ENCODE measurements around the gene DNAJC4. TPM values are rescaled to one million over a fixed set of nuclear protein-coding genes. Genes with fewer than 3 reads are reported as not detected.

Gene DNAJC4, protein sequence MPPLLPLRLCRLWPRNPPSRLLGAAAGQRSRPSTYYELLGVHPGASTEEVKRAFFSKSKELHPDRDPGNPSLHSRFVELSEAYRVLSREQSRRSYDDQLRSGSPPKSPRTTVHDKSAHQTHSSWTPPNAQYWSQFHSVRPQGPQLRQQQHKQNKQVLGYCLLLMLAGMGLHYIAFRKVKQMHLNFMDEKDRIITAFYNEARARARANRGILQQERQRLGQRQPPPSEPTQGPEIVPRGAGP
- 10 to 100 TPM; 13.2 to 51.7 (median 26.9) TPM for total RNA-seq

DNA sequence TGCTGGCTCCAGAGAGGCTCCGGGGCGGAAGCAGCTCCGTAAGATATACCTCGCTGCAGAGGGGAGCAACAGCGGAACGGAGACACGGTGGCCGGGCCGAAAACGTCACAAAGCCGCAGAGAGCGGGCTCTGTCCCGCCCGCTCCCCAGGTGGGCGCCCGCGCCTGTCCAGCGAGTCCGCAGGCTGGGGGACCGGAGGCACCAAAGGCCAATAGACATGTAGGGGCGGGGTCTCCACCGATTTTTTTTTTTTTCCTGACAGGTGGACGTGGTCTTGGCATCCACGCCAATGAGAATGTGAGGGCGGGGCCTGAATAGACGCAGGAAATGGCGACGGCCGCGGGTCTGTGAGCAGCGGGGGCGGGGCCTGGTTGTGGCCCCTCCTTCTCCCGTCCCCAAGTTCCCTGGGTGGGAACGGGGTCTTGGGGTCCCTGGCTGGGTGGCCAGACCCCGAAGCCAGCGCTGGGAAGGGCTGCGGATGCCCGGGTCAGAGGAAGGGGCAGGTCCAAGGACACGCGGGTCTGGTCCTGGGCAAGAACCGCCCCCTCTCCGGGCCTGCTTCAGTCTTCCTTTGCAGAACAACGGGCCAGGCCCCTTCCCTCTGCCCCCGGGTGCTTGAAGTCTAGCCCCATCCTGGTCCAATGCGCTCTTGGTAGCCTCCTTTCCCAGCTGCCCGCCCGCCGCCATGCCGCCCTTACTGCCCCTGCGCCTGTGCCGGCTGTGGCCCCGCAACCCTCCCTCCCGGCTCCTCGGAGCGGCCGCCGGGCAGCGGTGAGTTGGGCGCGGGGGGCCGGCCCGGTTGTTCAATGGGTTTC lies at the start of gene DNAJC4:
Gene DNAJC4 (plus strand): TSS at position 378 of the 814 bp plus-strand sequence. CDS start 307 bp downstream, at position 685.
- H3K27ac ChIP-seq, result peak within 1 kb of the TSS; percentile 88 to 92
- peak within 1 kb of the TSS; percentile 53 to 68 (median 64) for H3K4me3 ChIP-seq
- WGBS, 10 experiments, result 0 to 5% (median 2%) methylated on average over 3 to 14 of the region's 62 CpGs; no CpG with 5 or more reads in 4 of the 10 experiments
- peak; percentile 42 to 76 (median 68) for ATAC-seq (replicated peaks in 6 of 8)
- in situ Hi-C loops (cut with MboI; ENCODE audit: low pct_unique_long_range_greater_than_20kb in 2 of 9, low sequenced_read_pairs in 9 of 9, unreplicated experiment in 9 of 9), result no loop called here
- H3K4me1 ChIP-seq (replicated peaks in 1 of 2), result peaks cover 28 to 35% of the 10 kb centered on the region in 2 donors

DNA sequence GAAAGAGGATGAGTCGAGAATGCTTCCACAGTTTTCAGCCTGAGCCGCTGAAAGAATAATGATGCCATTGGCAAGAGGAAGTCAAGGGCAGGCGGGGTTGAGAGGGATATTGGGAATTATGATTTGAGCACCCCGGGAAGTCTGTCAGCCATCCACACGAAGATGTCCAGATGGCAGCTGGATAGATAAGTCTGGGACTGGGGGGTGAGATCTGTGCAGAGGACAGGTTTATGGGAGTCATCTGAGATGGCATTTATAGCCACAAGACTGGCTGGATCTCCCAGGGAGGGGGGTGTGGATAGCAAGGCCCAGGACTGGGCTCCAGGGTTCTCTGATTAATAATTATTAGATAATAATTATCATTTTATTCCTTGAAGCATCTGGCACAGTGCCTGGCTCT lies 49.5 kb upstream of the DNAJC4 start:
- H3K27ac ChIP-seq, result peak overlapping the region in 1 of 2 donors; percentile 60
- WGBS, 10 experiments, result 0 to 94% (median 72%) methylated on average over 1 to 5 of the region's 5 CpGs; no CpG with 5 or more reads in 4 of the 10 experiments
- peak overlapping the region in 2 of 5 donors; percentile 15 to 26 for H3K4me3 ChIP-seq
- ATAC-seq (replicated peaks in 6 of 8), result no peak
- H3K4me1 ChIP-seq (replicated peaks in 1 of 2), result peaks cover 28 to 29% of the 10 kb centered on the region in 2 donors
- in situ Hi-C loops (cut with MboI; ENCODE audit: low pct_unique_long_range_greater_than_20kb in 2 of 9, low sequenced_read_pairs in 9 of 9, unreplicated experiment in 9 of 9), result no loop called here

DNA sequence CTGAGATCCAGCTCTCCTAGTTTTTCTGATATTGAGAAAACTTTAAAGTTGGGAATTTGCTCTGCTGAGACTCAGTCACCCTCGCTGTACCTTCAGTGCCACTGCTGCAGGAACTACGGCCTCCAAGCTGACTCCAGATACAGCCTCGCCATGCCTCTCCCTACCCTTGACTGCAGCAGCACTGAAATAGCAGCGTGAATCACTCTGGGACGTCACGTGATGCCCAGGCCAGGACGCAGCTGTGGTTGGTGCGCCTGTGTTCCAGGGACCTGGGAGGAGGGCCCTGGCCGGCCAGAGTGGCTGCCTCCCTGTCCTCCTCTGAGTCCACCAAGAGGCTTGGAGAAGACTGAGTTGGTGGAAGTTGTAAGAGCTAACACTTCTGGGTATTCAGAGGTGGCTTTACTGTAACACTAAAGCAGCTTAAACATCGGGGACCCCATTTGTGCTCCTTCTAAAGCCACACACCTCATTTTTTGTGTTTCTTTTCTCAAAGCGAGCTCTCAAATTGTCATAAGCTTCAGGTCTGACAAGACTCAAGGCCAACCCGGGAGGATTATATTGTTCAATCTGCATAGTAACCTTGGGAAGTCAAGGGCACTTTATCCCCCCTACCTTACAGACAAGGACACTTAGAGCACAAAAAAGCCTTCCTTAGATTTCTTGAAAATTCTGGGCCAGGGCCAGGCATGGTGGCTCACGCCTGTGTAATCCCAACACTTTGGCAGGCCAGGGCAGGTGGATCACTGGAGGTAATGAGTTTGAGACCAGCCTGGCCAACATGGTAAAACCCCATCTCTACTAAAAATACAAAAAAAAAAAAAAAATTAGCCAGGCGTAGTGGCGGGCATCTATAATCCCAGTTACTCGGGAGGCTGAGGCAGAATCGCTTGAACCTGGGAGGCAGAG lies 48.6 kb upstream of the DNAJC4 start:
- peak; percentile 29 to 47 (median 38) for ATAC-seq (replicated peaks in 6 of 8)
- Histone ChIP-seq H3K4me1 (replicated peaks in 1 of 2) (peaks cover 28 to 29% of the 10 kb centered on the region in 2 donors), H3K27ac (peak overlapping the region; percentile 21 to 60), H3K4me3 (peak overlapping the region in 4 of 5 donors; percentile 10 to 26 (median 14))
- 3 to 100% (median 22%) methylated on average over 1 to 6 of the region's 17 CpGs; no CpG with 5 or more reads in 1 of the 10 experiments for WGBS, 10 experiments
- in situ Hi-C loops (cut with MboI; ENCODE audit: low pct_unique_long_range_greater_than_20kb in 2 of 9, low sequenced_read_pairs in 9 of 9, unreplicated experiment in 9 of 9), result no loop called here

DNA sequence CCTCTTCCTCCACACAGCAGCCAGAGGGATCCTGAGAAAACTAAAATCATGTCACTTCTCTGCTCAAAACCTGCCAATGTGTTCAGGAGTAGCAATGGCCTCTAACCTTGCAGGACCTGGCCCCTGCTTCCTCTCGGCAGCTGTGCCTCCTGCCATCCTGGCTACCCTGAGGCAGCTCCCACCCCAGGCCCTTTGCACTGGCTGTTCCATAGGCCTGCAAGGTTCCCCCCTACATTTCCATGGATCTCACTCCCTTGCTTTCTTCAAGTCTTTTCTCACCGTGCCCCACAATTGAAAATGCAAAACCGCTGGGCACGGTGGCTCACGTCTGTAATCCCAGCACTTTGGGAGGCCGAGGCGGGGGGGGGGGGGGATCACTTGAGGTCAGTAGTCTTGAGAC lies 46.5 kb upstream of the DNAJC4 start:
- H3K4me3 ChIP-seq, result peak overlapping the region; percentile 61 to 85 (median 73)
- peak overlapping the region in 1 of 2 donors; percentile 92 for H3K27ac ChIP-seq
- 50 to 90% (median 80%) methylated on average over 2 of the region's 7 CpGs; no CpG with 5 or more reads in 7 of the 10 experiments for WGBS, 10 experiments
- H3K4me1 ChIP-seq (replicated peaks in 1 of 2), result peaks cover 28 to 29% of the 10 kb centered on the region in 2 donors
- ATAC-seq (replicated peaks in 6 of 8), result no peak
- in situ Hi-C loops (cut with MboI; ENCODE audit: low pct_unique_long_range_greater_than_20kb in 2 of 9, low sequenced_read_pairs in 9 of 9, unreplicated experiment in 9 of 9), result no loop called here

DNA sequence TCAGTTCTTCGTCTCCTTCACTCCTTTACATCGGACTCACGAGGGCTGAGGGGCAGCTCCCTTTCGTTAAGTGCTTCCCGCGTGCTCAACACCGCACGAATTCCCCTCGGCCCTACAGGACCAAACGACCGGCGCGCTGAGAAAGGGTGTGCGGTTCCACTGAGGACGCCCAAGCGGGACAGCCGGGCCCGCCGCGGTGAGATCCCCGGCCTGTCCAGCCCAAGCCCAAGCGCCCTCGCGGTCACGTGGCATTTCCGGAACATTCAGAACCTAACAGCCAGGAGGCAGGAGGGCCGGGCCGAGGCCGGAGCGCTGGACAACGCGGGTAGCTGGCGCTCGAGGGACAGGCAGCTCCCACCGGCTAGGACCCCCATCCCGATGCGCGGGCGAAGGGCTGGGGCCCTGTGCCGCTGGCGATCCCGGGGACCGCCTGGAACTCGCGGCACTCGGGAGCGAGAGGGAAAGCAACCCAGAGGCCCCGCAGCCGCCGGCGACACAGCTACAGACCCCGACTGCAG lies 45.1 kb upstream of the DNAJC4 start:
- in situ Hi-C loops (cut with MboI; ENCODE audit: low pct_unique_long_range_greater_than_20kb in 2 of 9, low sequenced_read_pairs in 9 of 9, unreplicated experiment in 9 of 9), result no loop called here

DNA sequence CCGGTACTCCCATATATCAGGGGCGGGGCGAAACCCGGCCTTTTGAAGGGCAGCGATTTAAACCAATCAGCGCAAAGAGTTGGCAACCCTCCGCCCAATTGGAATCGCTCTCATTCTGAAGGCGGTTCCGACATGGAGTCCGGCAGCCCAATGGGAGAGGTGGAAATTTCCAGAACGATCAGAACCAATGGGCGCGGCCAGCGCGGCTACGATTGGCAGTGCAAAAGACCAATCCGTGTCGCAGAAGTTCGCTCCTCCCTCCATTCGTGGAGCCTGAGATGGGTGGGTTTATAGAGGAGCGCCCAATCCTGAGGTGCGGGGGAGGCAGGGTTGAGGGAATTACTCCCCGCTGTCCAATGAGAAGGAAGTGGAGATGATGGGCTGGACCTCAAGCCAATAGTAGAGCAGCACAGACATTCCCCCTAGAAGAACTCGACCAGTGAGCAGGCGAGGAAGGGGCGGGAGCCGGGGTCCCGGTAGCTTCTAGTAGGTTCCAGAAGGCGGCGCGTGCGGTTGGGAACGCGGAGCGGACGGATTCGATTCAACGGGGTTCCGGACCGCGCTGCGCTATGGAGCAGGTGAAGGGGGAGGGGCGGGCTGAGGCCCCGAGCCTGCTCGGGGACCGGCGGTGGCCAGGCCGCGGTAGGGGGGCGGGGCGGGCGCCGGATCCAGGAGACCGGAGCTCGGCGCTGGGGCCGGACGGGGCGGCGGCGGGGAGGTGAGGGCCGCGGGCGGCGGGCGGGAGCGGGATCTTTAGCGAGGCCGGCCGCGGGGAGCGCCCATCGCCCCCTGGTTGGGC lies 44.5 kb upstream of the DNAJC4 start, which contains the start of gene STIP1:
Gene STIP1 (plus strand): TSS at position 479 of the 799 bp plus-strand sequence. CDS start 91 bp downstream, at position 570.
- peak within 1 kb of the TSS; percentile 61 to 85 (median 73) for H3K4me3 ChIP-seq
- H3K4me1 ChIP-seq (replicated peaks in 1 of 2), result peaks cover 22 to 23% of the 10 kb centered on the region in 2 donors
- 0 to 3% methylated on average over 3 to 8 of the region's 74 CpGs; no CpG with 5 or more reads in 8 of the 10 experiments for WGBS, 10 experiments
- ATAC-seq (replicated peaks in 6 of 8), result peak; percentile 81 to 90 (median 88)
- H3K27ac ChIP-seq, result peak within 1 kb of the TSS; percentile 86 to 92
- in situ Hi-C loops (cut with MboI; ENCODE audit: low pct_unique_long_range_greater_than_20kb in 2 of 9, low sequenced_read_pairs in 9 of 9, unreplicated experiment in 9 of 9), result no loop called here

More for the DNA sequence above, 45.1 kb upstream of the DNAJC4 start:
- Histone ChIP-seq H3K27ac (peak overlapping the region; percentile 86 to 92), H3K4me1 (replicated peaks in 1 of 2) (peaks cover 29% of the 10 kb centered on the region in 2 donors), H3K4me3 (peak overlapping the region; percentile 61 to 85 (median 73))
- peak; percentile 32 to 51 (median 40) for ATAC-seq (replicated peaks in 6 of 8)
- 0 to 7% (median 0%) methylated on average over 1 to 15 of the region's 52 CpGs; no CpG with 5 or more reads in 3 of the 10 experiments for WGBS, 10 experiments

DNA sequence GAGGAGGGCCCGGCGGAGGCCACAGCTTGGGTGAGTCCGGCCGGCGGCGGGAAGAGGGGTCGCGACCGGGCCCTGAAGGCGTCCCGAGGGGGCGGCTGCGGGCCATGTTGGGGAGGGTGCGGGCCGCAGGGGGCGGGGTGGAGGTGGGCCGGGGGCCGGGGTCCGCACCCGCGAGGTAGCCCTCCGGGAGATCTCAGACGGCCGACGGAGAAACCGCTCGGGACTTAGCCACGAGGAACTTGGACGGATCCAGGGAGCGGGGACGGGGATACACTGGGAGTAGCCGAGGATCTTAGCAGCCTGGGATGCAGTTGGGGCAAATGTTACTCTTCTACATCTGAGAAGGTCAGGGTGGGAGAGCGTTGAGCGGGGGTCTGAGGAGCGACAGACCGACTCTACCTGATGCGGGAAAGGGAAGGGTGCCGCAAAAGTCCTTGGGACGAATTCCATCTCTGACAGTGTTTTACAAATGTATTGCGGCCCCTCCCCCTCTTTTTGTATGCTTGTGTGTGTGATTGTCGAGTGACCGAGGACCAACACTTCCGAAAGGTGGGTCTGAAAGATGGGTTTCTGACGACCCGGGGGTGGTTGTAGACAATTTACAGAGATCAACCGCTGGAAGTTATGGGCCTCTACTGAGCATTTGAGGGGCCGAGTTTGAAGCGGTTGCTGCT lies 43.7 kb upstream of the DNAJC4 start:
- no peak overlapping the region for H3K4me3 ChIP-seq
- 0 to 6% (median 0%) methylated on average over 1 to 15 of the region's 48 CpGs; no CpG with 5 or more reads in 2 of the 10 experiments for WGBS, 10 experiments
- peak overlapping the region in 1 of 2 donors; percentile 83 for H3K27ac ChIP-seq
- in situ Hi-C loops (cut with MboI; ENCODE audit: low pct_unique_long_range_greater_than_20kb in 2 of 9, low sequenced_read_pairs in 9 of 9, unreplicated experiment in 9 of 9), result no loop called here
- peaks cover 16 to 19% of the 10 kb centered on the region in 2 donors for H3K4me1 ChIP-seq (replicated peaks in 1 of 2)
- peak in 3 of 8 experiments; percentile 2 to 7 (median 5) for ATAC-seq (replicated peaks in 6 of 8)

DNA sequence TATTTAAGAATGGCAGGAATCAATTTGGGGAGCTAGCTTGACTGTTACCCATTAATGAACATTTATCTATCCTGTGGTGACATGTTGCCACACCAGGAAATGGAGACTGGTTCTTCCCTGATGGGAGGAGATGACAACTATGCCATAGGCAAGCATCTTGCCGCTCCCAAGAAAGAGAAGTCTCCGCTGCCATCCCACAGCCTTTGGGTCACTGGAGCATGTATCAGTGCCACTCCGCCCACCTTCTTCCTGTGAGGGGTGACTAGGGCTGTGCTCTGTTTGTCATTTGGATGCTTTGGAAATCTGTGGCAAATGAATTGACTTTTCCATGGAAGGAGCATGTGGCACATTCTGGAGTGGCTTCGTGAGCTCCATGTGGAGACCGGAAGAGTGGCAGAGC lies 37.9 kb upstream of the DNAJC4 start:
- Histone ChIP-seq H3K27ac (no peak overlapping the region), H3K4me1 (replicated peaks in 1 of 2) (peaks cover 0 to 2% of the 10 kb centered on the region in 2 donors), H3K4me3 (no peak overlapping the region)
- 90 to 100% (median 100%) methylated on average over 1 to 5 of the region's 5 CpGs for WGBS, 10 experiments
- in situ Hi-C loops (cut with MboI; ENCODE audit: low pct_unique_long_range_greater_than_20kb in 2 of 9, low sequenced_read_pairs in 9 of 9, unreplicated experiment in 9 of 9), result no loop called here
- ATAC-seq (replicated peaks in 6 of 8), result no peak

DNA sequence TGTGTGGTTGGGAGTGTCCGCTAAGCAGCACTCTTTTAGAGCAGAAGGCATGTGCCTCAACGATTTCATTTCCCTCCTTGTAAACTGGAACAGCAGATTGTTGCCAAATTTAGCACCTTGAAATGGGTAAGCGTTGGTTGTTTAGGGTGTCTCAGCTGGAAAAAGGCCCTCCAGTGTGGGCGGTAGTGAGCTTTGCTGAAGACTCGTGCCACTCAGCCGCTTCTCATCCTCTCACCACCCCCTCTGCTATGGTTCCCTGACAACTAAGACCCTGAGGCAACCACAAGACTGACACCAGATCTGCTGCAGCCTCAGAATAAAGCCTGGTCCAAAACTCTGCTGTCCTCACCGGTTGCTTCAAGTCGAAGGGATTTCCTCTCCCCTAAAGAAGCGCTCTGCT lies 33.7 kb upstream of the DNAJC4 start:
- in situ Hi-C loops (cut with MboI; ENCODE audit: low pct_unique_long_range_greater_than_20kb in 2 of 9, low sequenced_read_pairs in 9 of 9, unreplicated experiment in 9 of 9), result no loop called here
- ATAC-seq (replicated peaks in 6 of 8), result no peak
- Histone ChIP-seq H3K4me3 (no peak overlapping the region), H3K4me1 (replicated peaks in 1 of 2) (no peaks in the 10 kb centered on the region), H3K27ac (no peak overlapping the region)
- 67 to 100% (median 83%) methylated on average over 1 to 6 of the region's 9 CpGs for WGBS, 10 experiments

DNA sequence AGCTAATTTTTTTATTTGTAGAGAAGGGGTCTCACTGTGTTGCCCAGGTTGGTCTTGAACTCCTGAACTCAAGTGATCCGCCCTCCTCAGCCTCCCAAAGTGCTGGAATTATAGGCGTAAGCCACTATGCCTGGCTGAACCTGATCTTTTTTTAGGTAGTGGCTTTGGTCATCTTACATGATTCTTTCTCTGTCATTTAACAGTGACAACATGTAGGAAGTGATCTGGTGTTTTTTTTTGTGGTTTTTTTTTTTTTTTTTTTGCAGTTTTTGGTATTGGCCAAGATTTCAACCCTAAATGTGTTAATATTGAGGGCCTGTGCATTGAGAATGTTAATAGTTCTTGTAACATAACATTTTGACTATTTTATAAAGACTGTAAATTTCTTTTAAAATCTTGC lies 31.8 kb upstream of the DNAJC4 start:
- no peak overlapping the region for H3K27ac ChIP-seq
- H3K4me3 ChIP-seq, result no peak overlapping the region
- ATAC-seq (replicated peaks in 6 of 8), result no peak
- H3K4me1 ChIP-seq (replicated peaks in 1 of 2), result no peaks in the 10 kb centered on the region
- in situ Hi-C loops (cut with MboI; ENCODE audit: low pct_unique_long_range_greater_than_20kb in 2 of 9, low sequenced_read_pairs in 9 of 9, unreplicated experiment in 9 of 9), result no loop called here
- WGBS, 10 experiments, result 83 to 100% (median 100%) methylated on average over 1 to 2 of the region's 2 CpGs; no CpG with 5 or more reads in 4 of the 10 experiments

DNA sequence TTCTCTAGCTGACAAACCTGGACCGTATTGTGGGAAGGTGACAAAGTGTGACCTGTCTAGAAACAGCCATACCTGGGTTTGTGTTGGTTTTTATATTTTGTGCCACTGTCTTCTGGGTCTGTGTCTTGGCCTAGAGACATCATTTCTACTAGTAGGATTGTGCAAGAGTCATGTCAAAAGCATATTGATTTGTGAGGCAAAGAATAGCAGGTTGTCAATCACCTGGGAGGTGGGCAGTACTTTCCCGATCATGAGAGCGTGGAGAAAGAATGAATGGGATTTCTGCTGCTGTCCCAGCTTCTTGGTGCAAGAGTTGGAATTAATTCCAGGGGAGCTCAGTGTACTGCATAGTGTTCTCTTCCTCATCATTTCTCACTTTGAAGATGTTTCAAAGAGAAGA lies 28.8 kb upstream of the DNAJC4 start:
- Histone ChIP-seq H3K27ac (no peak overlapping the region), H3K4me1 (replicated peaks in 1 of 2) (no peaks in the 10 kb centered on the region), H3K4me3 (no peak overlapping the region)
- in situ Hi-C loops (cut with MboI; ENCODE audit: low pct_unique_long_range_greater_than_20kb in 2 of 9, low sequenced_read_pairs in 9 of 9, unreplicated experiment in 9 of 9), result no loop called here
- ATAC-seq (replicated peaks in 6 of 8), result no peak
- WGBS, 10 experiments, result 44 to 100% (median 83%) methylated on average over 1 to 3 of the region's 3 CpGs
